Measurements from ENCODE around the gene UBE2E3.

The UBE2E3 gene

GRCh38 chr2:181072486-181073235 is 92.3 kb downstream of the UBE2E3 start:
- H3K9me3 ChIP-seq (ENCODE audit: control insufficient read depth, low read length), result no peaks in the 10 kb centered on the region
- no peak overlapping the region for H3K4me2 ChIP-seq (ENCODE audit: low read length)
- no peak overlapping the region for H3K9ac ChIP-seq
- no peaks in the 10 kb centered on the region for H3K36me3 ChIP-seq (ENCODE audit: control insufficient read depth, insufficient read depth, low read length)
- no peak overlapping the region for H3K27ac ChIP-seq
- no peak overlapping the region for H2AFZ ChIP-seq
- TF ChIP-seq, protein P1, sequence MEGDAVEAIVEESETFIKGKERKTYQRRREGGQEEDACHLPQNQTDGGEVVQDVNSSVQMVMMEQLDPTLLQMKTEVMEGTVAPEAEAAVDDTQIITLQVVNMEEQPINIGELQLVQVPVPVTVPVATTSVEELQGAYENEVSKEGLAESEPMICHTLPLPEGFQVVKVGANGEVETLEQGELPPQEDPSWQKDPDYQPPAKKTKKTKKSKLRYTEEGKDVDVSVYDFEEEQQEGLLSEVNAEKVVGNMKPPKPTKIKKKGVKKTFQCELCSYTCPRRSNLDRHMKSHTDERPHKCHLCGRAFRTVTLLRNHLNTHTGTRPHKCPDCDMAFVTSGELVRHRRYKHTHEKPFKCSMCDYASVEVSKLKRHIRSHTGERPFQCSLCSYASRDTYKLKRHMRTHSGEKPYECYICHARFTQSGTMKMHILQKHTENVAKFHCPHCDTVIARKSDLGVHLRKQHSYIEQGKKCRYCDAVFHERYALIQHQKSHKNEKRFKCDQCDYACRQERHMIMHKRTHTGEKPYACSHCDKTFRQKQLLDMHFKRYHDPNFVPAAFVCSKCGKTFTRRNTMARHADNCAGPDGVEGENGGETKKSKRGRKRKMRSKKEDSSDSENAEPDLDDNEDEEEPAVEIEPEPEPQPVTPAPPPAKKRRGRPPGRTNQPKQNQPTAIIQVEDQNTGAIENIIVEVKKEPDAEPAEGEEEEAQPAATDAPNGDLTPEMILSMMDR (IDR thresholded peaks at IDR 0.05), result no peak
- H3K79me2 ChIP-seq, result peaks cover 2% of the 10 kb centered on the region
- H3K4me1 ChIP-seq, result no peaks in the 10 kb centered on the region
- H3K4me3 ChIP-seq (ENCODE audit: low read depth, low read length), result no peak overlapping the region
- H3K27me3 ChIP-seq (ENCODE audit: control insufficient read depth, insufficient read depth, low read length), result no peaks in the 10 kb centered on the region

DNA sequence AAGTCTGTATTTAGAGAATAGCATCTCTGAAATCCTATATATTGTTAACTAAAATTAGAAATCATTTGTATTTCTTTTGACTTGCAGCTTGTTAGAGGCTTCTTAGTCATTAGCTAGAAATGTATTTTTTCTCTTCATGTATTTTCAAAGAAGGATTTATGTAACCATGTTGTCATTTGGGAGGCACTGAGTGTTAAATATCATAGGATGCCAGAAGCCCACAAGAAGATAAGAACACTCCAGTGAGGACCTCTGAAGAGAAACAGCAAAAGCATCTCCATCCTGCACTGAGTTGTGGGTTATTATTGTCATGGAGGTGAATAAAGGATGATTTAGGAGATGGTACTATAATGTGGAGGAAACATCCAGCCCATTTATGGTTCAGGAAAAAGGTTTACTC is 93.5 kb downstream of the UBE2E3 start:
- no peak overlapping the region for H3K9ac ChIP-seq
- H2AFZ ChIP-seq, result no peak overlapping the region
- H3K27ac ChIP-seq, result no peak overlapping the region
- TF ChIP-seq, protein P1 (IDR thresholded peaks at IDR 0.05), result no peak
- no peaks in the 10 kb centered on the region for H3K36me3 ChIP-seq (ENCODE audit: control insufficient read depth, insufficient read depth, low read length)
- H3K9me3 ChIP-seq (ENCODE audit: control insufficient read depth, low read length), result no peaks in the 10 kb centered on the region
- no peaks in the 10 kb centered on the region for H3K27me3 ChIP-seq (ENCODE audit: control insufficient read depth, insufficient read depth, low read length)
- peaks cover 2% of the 10 kb centered on the region for H3K79me2 ChIP-seq
- no peaks in the 10 kb centered on the region for H3K4me1 ChIP-seq
- no peak overlapping the region for H3K4me3 ChIP-seq (ENCODE audit: low read depth, low read length)
- no peak overlapping the region for H3K4me2 ChIP-seq (ENCODE audit: low read length)

- H3K9me3 ChIP-seq (ENCODE audit: control insufficient read depth, low read length), result no peaks in the 10 kb centered on the region
- no peak overlapping the region for H3K4me3 ChIP-seq (ENCODE audit: low read depth, low read length)
- no peak overlapping the region for H3K27ac ChIP-seq
- no peaks in the 10 kb centered on the region for H3K27me3 ChIP-seq (ENCODE audit: control insufficient read depth, insufficient read depth, low read length)
- no peaks in the 10 kb centered on the region for H3K36me3 ChIP-seq (ENCODE audit: control insufficient read depth, insufficient read depth, low read length)
- no peak overlapping the region for H2AFZ ChIP-seq
- H3K79me2 ChIP-seq, result no peaks in the 10 kb centered on the region
- no peaks in the 10 kb centered on the region for H3K4me1 ChIP-seq
- H3K4me2 ChIP-seq (ENCODE audit: low read length), result no peak overlapping the region
- TF ChIP-seq, protein P1 (IDR thresholded peaks at IDR 0.05), result no peak
- H3K9ac ChIP-seq, result no peak overlapping the region
These were observed 94.1 kb downstream of the UBE2E3 start for GRCh38 chr2:181074457-181074856.

- Histone ChIP-seq H3K4me3 (ENCODE audit: low read depth, low read length) (no peak overlapping the region), H3K9me3 (ENCODE audit: control insufficient read depth, low read length) (no peaks in the 10 kb centered on the region), H2AFZ (no peak overlapping the region), H3K79me2 (no peaks in the 10 kb centered on the region), H3K27ac (no peak overlapping the region), H3K36me3 (ENCODE audit: control insufficient read depth, insufficient read depth, low read length) (no peaks in the 10 kb centered on the region), H3K27me3 (ENCODE audit: control insufficient read depth, insufficient read depth, low read length) (no peaks in the 10 kb centered on the region), H3K9ac (no peak overlapping the region), H3K4me2 (ENCODE audit: low read length) (no peak overlapping the region), H3K4me1 (no peaks in the 10 kb centered on the region)
- TF ChIP-seq, protein P1 (IDR thresholded peaks at IDR 0.05), result no peak
These were observed 96.3 kb downstream of the UBE2E3 start for GRCh38 chr2:181076658-181077057.

DNA sequence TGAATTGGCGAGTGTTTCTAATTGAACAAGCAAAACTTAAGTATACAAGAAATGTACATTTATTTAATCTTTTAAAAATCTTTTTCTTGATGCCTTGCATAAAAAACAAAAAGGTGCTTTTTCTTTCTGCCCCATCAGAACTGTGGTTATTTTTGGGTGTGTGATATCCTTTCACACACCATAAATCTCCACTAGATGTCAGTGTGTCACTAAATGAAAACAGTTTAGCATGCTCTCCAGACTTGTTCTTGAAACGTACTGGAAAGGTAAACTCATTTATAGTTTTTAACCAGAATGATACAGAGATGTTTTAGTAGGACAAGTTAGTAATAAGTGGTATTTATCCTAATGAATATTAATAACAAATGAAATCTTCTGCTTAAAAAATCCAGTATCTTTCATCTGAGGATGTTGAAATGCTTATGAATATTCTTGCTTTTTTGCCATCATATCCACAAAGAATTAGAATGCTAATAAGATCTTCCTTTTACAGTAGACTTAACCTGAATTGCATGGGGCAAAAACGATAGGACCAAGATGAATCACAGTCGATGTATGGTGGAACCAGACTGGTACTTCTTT is 96.8 kb downstream of the UBE2E3 start:
- no peak overlapping the region for H2AFZ ChIP-seq
- H3K79me2 ChIP-seq, result no peaks in the 10 kb centered on the region
- no peaks in the 10 kb centered on the region for H3K27me3 ChIP-seq (ENCODE audit: control insufficient read depth, insufficient read depth, low read length)
- TF ChIP-seq, protein P1 (IDR thresholded peaks at IDR 0.05), result peak; percentile 68
- no peaks in the 10 kb centered on the region for H3K36me3 ChIP-seq (ENCODE audit: control insufficient read depth, insufficient read depth, low read length)
- no peak overlapping the region for H3K27ac ChIP-seq
- H3K4me2 ChIP-seq (ENCODE audit: low read length), result no peak overlapping the region
- H3K9ac ChIP-seq, result no peak overlapping the region
- no peaks in the 10 kb centered on the region for H3K9me3 ChIP-seq (ENCODE audit: control insufficient read depth, low read length)
- no peaks in the 10 kb centered on the region for H3K4me1 ChIP-seq
- no peak overlapping the region for H3K4me3 ChIP-seq (ENCODE audit: low read depth, low read length)
